HepG2 (cell line): ENCODE data around the gene GSAP. TPM values are rescaled to one million over a fixed set of nuclear protein-coding genes. Genes with fewer than 3 reads are reported as not detected.

ENCODE experiments used
- ATAC-seq: fragments of 200-7000 bp; cut with Tn5 transposase; 3 replicates; pipeline ENCODE4 v1.9.1; 2020; ENCODE audit warnings: mild to moderate bottlenecking, moderate library complexity
- BruUV-seq: library from RNA; stranded (reverse); fragments of 400-500 nt; replicated peaks from 2 replicates; lab custom pipeline; 2021; lab: Mats Ljungman, UMichigan
- CTCF ChIA-PET: fragments of 300-600 bp; formaldehyde crosslinking; extraction: SDS; loops from one replicate; lab custom pipeline; 2021; ENCODE audit warnings: low total read pairs, inconsistent platforms, low intra/inter-chr PET ratio; lab: Yijun Ruan, JAX
- POLR2A ChIA-PET: fragments of 350-600 bp; sonication (Branson Sonifier 250); formaldehyde crosslinking; loops from one replicate; lab custom pipeline; 2020; ENCODE audit warnings: antibody characterized with exemption, inconsistent platforms; lab: Yijun Ruan, JAX
- DNase-seq: peaks from one replicate; pipeline ENCODE4 v3.0.0-alpha.2; 2015; ENCODE audit warnings: low spot score
- FAIRE-seq: peaks from 3 replicates; lab custom pipeline; 2011; peaks lifted over from hg19 to GRCh38; lab: Jason Lieb, UNC
- H2AFZ ChIP-seq: one replicate; pipeline ENCODE4 v1.6.1; 2011; ENCODE audit warnings: low read length, inconsistent platforms
- H3K27ac ChIP-seq: fragments of 300-600 bp; 3 replicates; pipeline ENCODE4 v1.8.0; 2011; ENCODE audit warnings: mixed run types, mild to moderate bottlenecking, mixed read lengths, low read length, inconsistent platforms; ENCODE audit not compliant: insufficient read depth; ENCODE audit errors: extremely low read length
- H3K27me3 ChIP-seq, 2 experiments: fragments of 200-600 bp in 1 of 2; 2 replicates in 1 of 2; 3 replicates in 1 of 2; pipeline versions ENCODE4 v1.6.0 to v1.8.0; 2011; ENCODE audit warnings: low read length in 2 of 2, mild to moderate bottlenecking in 2 of 2, moderate library complexity in 2 of 2, inconsistent platforms in 1 of 2; ENCODE audit not compliant: insufficient read depth in 2 of 2, control insufficient read depth in 1 of 2
- H3K36me3 ChIP-seq, 2 experiments: fragments of 200-600 bp in 1 of 2; replicated peaks in 1 of 2; 2 replicates in 1 of 2; 3 replicates in 1 of 2; pipeline versions ENCODE4 v1.5.1 to v1.8.0; 2011; ENCODE audit warnings: low read length in 2 of 2, inconsistent platforms in 1 of 2; ENCODE audit not compliant: insufficient read depth in 2 of 2, control insufficient read depth in 1 of 2
- H3K4me1 ChIP-seq: 2 replicates; pipeline ENCODE4 v1.5.1; 2012; ENCODE audit warnings: low read length, inconsistent platforms; ENCODE audit not compliant: insufficient read depth
- H3K4me2 ChIP-seq: 2 replicates; pipeline ENCODE4 v1.6.0; 2011; ENCODE audit warnings: low read depth, low read length, inconsistent platforms
- H3K4me3 ChIP-seq, 3 experiments: fragments of 200-600 bp in 1 of 3; sonication (generic), shearing (Covaris generic) in 1 of 3; replicated peaks in 1 of 3; 2 replicates each; pipeline ENCODE4 v1.5.1; 2011 to 2016; ENCODE audit warnings: low read length in 3 of 3, inconsistent platforms in 2 of 3, low read depth in 2 of 3, mild to moderate bottlenecking in 2 of 3, control low read depth in 1 of 3, mixed read lengths in 1 of 3; ENCODE audit not compliant: insufficient read depth in 1 of 3
- H3K79me2 ChIP-seq: one replicate; pipeline ENCODE4 v1.6.1; 2011; ENCODE audit warnings: low read length, inconsistent platforms; ENCODE audit not compliant: insufficient read depth
- H3K9ac ChIP-seq: 2 replicates; pipeline ENCODE4 v1.6.0; 2011; ENCODE audit warnings: mild to moderate bottlenecking, low read depth, low read length, inconsistent platforms; ENCODE audit not compliant: insufficient read depth
- H3K9me3 ChIP-seq: 2 replicates; pipeline ENCODE4 v1.5.1; 2012; ENCODE audit warnings: mild to moderate bottlenecking, low read length
- H4K20me1 ChIP-seq: 2 replicates; pipeline ENCODE4 v1.6.0; 2011; ENCODE audit warnings: inconsistent platforms, mild to moderate bottlenecking, low read length, moderate library complexity; ENCODE audit not compliant: insufficient read depth
- CTCF ChIP-seq: sonication (generic); formaldehyde crosslinking; IDR thresholded peaks from 2 replicates; pipeline ENCODE4 v1.5.0; 2020; ENCODE audit warnings: mild to moderate bottlenecking, missing genetic modification reagents, moderate library complexity
- ETV5 ChIP-seq: IDR thresholded peaks from 2 replicates; pipeline ENCODE4 v1.6.1; 2018; ENCODE audit warnings: missing biosample characterization, missing genetic modification reagents, inconsistent platforms, borderline replicate concordance
- GATAD2A ChIP-seq: IDR thresholded peaks from 2 replicates; pipeline ENCODE4 v1.6.1; 2016
- HNF4G ChIP-seq, 2 experiments: sonication (generic) in 1 of 2; formaldehyde crosslinking in 1 of 2; IDR thresholded peaks; 2 replicates each; pipeline versions ENCODE4 v1.4.0 to v1.6.1; 2011 to 2020; ENCODE audit warnings: borderline replicate concordance in 2 of 2, low read depth in 2 of 2, mild to moderate bottlenecking in 2 of 2, low read length in 1 of 2, missing genetic modification reagents in 1 of 2, moderate library complexity in 1 of 2
- LCORL ChIP-seq, 2 experiments: fragments of 450-650 bp in 1 of 2; sonication (generic) in 1 of 2; formaldehyde crosslinking in 1 of 2; IDR thresholded peaks; 2 replicates each; pipeline versions ENCODE4 v1.5.0 to v1.6.1; 2017 to 2020; ENCODE audit warnings: antibody characterized with exemption in 1 of 2, missing genetic modification reagents in 1 of 2
- MEF2D ChIP-seq: sonication (generic); formaldehyde crosslinking; IDR thresholded peaks from 2 replicates; pipeline ENCODE4 v1.5.1; 2020; ENCODE audit warnings: mild to moderate bottlenecking, missing genetic modification reagents
- PITX1 ChIP-seq: sonication (generic); formaldehyde crosslinking; IDR thresholded peaks from 2 replicates; pipeline ENCODE4 v1.5.1; 2020; ENCODE audit warnings: mild to moderate bottlenecking, missing genetic modification reagents
- PRDM4 ChIP-seq: sonication (generic); formaldehyde crosslinking; IDR thresholded peaks from 2 replicates; pipeline ENCODE4 v1.9.0; 2021; ENCODE audit warnings: missing genetic modification reagents, borderline replicate concordance
- RXRB ChIP-seq: IDR thresholded peaks from 2 replicates; pipeline ENCODE4 v1.6.1; 2016; ENCODE audit warnings: borderline replicate concordance, missing genetic modification reagents, missing compliant biosample characterization
- SMAD3 ChIP-seq: sonication (generic); formaldehyde crosslinking; IDR thresholded peaks from 2 replicates; pipeline ENCODE4 v1.4.0; 2020; ENCODE audit warnings: missing genetic modification reagents
- SMC3 ChIP-seq: IDR thresholded peaks from 2 replicates; pipeline ENCODE4 v1.6.1; 2011; ENCODE audit warnings: low read length, improper control_type of control experiment
- SNAI1 ChIP-seq: sonication (generic); formaldehyde crosslinking; IDR thresholded peaks from 2 replicates; pipeline ENCODE4 v1.5.0; 2020; ENCODE audit warnings: mild to moderate bottlenecking, missing genetic modification reagents, borderline replicate concordance
- THAP9 ChIP-seq: sonication (generic); formaldehyde crosslinking; IDR thresholded peaks from 2 replicates; pipeline ENCODE4; 2020; ENCODE audit warnings: missing genetic modification reagents, mild to moderate bottlenecking, borderline replicate concordance
- ZKSCAN5 ChIP-seq: sonication (generic); formaldehyde crosslinking; IDR thresholded peaks from 2 replicates; pipeline ENCODE4 v1.5.1; 2020; ENCODE audit warnings: mild to moderate bottlenecking, missing genetic modification reagents
- ZNF644 ChIP-seq: IDR thresholded peaks from 2 replicates; pipeline ENCODE4 v1.6.1; 2016; ENCODE audit warnings: low read depth
- WGBS: methylation state at CpG from one replicate; pipeline ENCODE4 v1.1.6; 2017; ENCODE audit warnings: low lambda C conversion rate; 5-methylcytosine and 5-hydroxymethylcytosine counted together
- in situ Hi-C: cut with HindIII; loops from 2 replicates; pipeline ENCODE4 v1.10.0; 2017; ENCODE audit warnings: low pct_unique_long_range_greater_than_20kb; ENCODE audit not compliant: extremely low pct_ligation_motif_present
- intact Hi-C: fragments of 100-400 bp; cut with micrococcal nuclease; formaldehyde crosslinking; loops from one replicate; pipeline ENCODE4 v1.10.0; 2022; ENCODE audit not compliant: unreplicated experiment
- polyA plus RNA-seq, 8 experiments: library from polyadenylated mRNA; depleted of rRNA in 3 of 8; stranded (reverse) in 7 of 8; unstranded in 1 of 8; fragments of >200 nt; fragmentation: Illumina TruSeq in 4 of 8; extraction: Trizol in 4 of 8; gene quantifications; 2 replicates each; pipeline versions ENCODE4 v1.2.1 to v1.2.3, GENCODE V29; 2011 to 2016; ENCODE audit warnings: low read depth in 4 of 8, missing spikeins in 1 of 8, mixed read lengths in 1 of 8; ENCODE audit not compliant: insufficient read depth in 1 of 8
- total RNA-seq, 5 experiments: library from RNA; depleted of rRNA; stranded (reverse); fragments of >200 nt; fragmentation: Illumina TruSeq; extraction: Trizol; gene quantifications; 2 replicates each; pipeline ENCODE4 v1.2.3, GENCODE V29; 2016; ENCODE audit warnings: low read depth in 1 of 5

GSAP gene
- total and polyA plus RNA-seq, 2 of the 13 experiments (the other 11 are each of a cell fraction or from before 2014, with no cell fraction given): 34.6 to 40.6 TPM

GRCh38 chr7:77331938-77332695 lies 84.0 kb downstream of the GSAP start:
- 95% methylated on average over 2 of the region's 3 CpGs for WGBS
- Histone ChIP-seq H3K4me3 (no peak overlapping the region), H4K20me1 (no peaks in the 10 kb centered on the region), H3K9ac (no peak overlapping the region), H3K4me1 (peaks cover 15% of the 10 kb centered on the region), H3K27ac (no peak overlapping the region), H3K36me3 (peaks cover 3 to 10% of the 10 kb centered on the region in 2 experiments; a peak in 4 of 5 replicates), H2AFZ (no peak overlapping the region), H3K27me3 (no peaks in the 10 kb centered on the region), H3K4me2 (no peak overlapping the region), H3K9me3 (no peaks in the 10 kb centered on the region), H3K79me2 (no peaks in the 10 kb centered on the region)
- in situ Hi-C loops (no loop called here), intact Hi-C loops (loop anchor here (2.0 to 5.0 kb wide), 2 partner anchors 85 to 210 kb away; partner anchors contain the start of gene CCDC146)
- POLR2A ChIA-PET: interaction anchor here (1.0 kb wide), 2 partner anchors 11 to 77 kb away, joined by 3 to 4 read pairs; no protein-coding TSS in a partner anchor
- DNase-seq: peak; percentile 76
- no TSS peak for BruUV-seq
- ATAC-seq: peak; percentile 97
- peak; percentile 84 for FAIRE-seq
- CTCF ChIA-PET: no interaction called here
- no peak for TF ChIP-seq PRDM4
- TF ChIP-seq CTCF: peak; percentile 84
- no peak for TF ChIP-seq THAP9 (CRISPR knock-in tag)
- no peak for TF ChIP-seq ZNF644 (CRISPR knock-in tag)
- peak; percentile 57 for TF ChIP-seq SMC3
- TF ChIP-seq LCORL (IDR thresholded peaks at IDR 0.05): no peak
- TF ChIP-seq LCORL (CRISPR knock-in tag; IDR thresholded peaks at IDR 0.05): peak; percentile 24; the same call in 1 of the 2 replicates
- no peak for TF ChIP-seq ZKSCAN5 (CRISPR knock-in tag)
- TF ChIP-seq PITX1 (CRISPR knock-in tag): 0 out of 2 replicates have a peak, but pooled peaks have one; percentile 23
- TF ChIP-seq ETV5 (CRISPR knock-in tag): peak; percentile 15; the same call in 1 of the 2 replicates
- TF ChIP-seq SMAD3 (CRISPR knock-in tag): 0 out of 2 replicates have a peak, but pooled peaks have one; percentile 37
- TF ChIP-seq GATAD2A (CRISPR knock-in tag): 0 out of 2 replicates have a peak, but pooled peaks have one; percentile 17
- TF ChIP-seq HNF4G (IDR thresholded peaks at IDR 0.05; ENCODE audit: borderline replicate concordance, low read depth, low read length): no peak
- no peak for TF ChIP-seq HNF4G (CRISPR knock-in tag; IDR thresholded peaks at IDR 0.05; ENCODE audit: borderline replicate concordance, low read depth)
- no peak for TF ChIP-seq SNAI1 (CRISPR knock-in tag)
- peak; percentile 24; the same call in 1 of the 2 replicates for TF ChIP-seq RXRB (CRISPR knock-in tag)
- 0 out of 2 replicates have a peak, but pooled peaks have one; percentile 26 for TF ChIP-seq MEF2D (CRISPR knock-in tag)
